ENCODE measurements around the gene DPYSL3. TPM values are rescaled to one million over a fixed set of nuclear protein-coding genes. Genes with fewer than 3 reads are reported as not detected.

DPYSL3 gene
- total RNA-seq, 4 donors from 2014 or later, result 31.3 to 46.0 (median 35.1) TPM

DNA sequence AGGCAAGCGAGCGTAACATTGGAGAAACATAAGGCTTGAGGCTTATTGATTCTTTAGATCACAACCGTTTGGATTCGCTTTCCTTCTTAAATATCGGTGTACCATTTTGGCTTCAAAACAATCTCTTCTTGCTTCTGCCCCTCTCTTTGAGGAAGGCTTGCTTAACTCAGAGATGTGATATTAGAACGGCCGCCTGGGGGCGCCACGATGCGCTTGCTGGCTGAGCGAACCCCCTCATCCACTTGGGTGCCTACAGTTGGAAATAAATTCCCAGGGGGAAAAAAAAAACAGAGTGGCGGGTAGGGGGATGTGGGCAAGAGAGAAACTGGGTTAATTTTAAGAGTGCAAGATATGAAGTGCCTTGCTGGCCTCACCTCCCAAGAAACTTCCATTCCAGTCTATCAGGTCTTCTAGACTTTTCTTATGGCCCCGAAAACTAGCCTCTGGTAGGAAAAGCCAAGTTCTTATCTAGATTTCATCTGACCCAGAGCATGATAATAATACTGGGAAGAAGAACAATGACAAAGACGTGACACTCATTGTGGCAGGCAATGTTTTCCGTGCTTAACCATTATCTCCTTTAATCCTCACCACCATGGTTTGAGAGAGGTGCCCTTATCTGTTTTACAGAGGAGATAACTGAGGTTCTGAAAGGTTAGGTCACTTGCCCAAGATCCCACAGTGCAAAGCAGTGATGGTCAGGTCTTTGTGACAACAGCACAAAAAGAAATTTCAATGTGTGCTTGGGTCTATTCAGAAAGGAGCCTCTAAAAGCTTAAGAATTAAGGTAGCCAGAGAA, 115.8 kb downstream of the DPYSL3 start:
- no peak for TF ChIP-seq CTCF (IDR thresholded peaks at IDR 0.05; ENCODE audit: low read depth)

DNA sequence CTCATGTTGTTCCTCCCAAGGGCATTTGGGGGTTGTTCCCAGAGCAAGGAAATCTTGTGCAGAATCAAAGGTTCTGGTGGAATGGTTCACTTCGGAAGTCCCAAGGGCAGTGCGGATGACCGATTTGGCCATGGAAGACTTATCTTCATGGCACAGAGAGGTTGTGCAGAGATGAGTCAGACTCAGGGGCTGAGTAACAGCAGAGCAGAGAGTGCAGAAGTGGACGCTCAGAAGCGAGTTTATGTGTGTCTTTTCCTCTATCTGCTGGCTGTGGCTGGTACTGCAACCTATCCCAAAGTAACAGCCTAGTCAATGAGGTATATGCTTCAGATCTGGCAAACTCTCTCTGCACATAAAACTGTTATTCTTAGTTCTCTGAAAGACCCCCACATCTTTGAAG, 118.1 kb downstream of the DPYSL3 start:
- TF ChIP-seq CTCF (IDR thresholded peaks at IDR 0.05; ENCODE audit: low read depth), result no peak

GRCh38 chr5:147390654-147391225, 119.1 kb downstream of the DPYSL3 start:
- TF ChIP-seq CTCF (IDR thresholded peaks at IDR 0.05; ENCODE audit: low read depth), result no peak

DNA sequence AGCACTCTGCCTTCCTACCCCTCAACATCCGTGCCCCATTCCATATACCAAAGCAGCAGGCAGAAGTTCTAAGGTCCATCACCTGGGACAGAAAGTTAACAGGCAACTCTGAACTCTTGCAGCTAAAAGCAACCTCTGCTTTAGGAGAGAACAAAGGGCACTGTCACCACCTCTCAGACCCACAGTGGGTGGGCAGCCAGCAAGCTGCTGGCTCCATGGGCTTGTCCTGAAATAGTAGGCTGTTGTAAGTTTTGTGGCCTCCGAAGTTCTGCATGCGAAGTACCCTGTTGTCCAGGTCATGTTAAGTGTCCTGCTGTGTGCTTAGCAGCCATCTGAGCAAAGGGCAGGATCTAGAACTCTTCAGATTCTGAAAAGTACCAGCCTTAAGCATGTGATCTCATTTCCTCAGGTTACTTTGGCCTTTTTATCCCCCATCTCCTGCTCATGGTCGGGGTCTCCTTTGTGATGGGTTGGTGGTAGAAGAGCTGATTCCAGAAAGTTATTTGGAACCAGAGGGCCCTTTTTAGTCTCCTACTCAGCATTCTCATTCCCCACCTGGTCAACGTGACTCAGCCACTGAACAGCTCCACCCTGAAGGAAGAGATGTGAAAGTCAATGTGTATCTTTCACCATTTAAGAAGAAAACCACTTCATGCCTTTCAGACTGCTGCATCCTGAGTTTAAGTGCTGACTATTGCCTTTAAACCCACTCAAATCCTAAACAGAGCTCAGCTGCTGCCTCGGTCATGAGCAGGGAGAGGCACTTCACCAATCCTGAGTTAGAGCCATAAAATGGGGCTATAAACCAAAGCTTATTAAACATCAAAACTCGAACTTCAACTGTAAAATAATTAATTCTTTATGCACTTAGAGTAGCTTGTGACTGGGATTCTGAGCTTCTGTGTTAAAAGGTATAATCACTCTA, 121.4 kb downstream of the DPYSL3 start:
- TF ChIP-seq CTCF (IDR thresholded peaks at IDR 0.05; ENCODE audit: low read depth), result no peak

- TF ChIP-seq CTCF (IDR thresholded peaks at IDR 0.05; ENCODE audit: low read depth), result no peak
Observed at GRCh38 chr5:147387109-147387508, 122.8 kb downstream of the DPYSL3 start.

- TF ChIP-seq CTCF (IDR thresholded peaks at IDR 0.05; ENCODE audit: low read depth), result no peak
Observed at GRCh38 chr5:147384346-147385193, 125.3 kb downstream of the DPYSL3 start.
